DMS79 treated with DMSO at 0.1 percent for 48 hours (cell line): ENCODE data around the gene SYVN1.

Source experiments
- DNase-seq: peaks from one replicate; lab custom pipeline; 2025; lab: John Stamatoyannopoulos, UW

Gene SYVN1

GRCh38 chr11:65112546-65113360 lies 21.6 kb downstream of the SYVN1 start:
- peak; percentile 48 for DNase-seq

DNA sequence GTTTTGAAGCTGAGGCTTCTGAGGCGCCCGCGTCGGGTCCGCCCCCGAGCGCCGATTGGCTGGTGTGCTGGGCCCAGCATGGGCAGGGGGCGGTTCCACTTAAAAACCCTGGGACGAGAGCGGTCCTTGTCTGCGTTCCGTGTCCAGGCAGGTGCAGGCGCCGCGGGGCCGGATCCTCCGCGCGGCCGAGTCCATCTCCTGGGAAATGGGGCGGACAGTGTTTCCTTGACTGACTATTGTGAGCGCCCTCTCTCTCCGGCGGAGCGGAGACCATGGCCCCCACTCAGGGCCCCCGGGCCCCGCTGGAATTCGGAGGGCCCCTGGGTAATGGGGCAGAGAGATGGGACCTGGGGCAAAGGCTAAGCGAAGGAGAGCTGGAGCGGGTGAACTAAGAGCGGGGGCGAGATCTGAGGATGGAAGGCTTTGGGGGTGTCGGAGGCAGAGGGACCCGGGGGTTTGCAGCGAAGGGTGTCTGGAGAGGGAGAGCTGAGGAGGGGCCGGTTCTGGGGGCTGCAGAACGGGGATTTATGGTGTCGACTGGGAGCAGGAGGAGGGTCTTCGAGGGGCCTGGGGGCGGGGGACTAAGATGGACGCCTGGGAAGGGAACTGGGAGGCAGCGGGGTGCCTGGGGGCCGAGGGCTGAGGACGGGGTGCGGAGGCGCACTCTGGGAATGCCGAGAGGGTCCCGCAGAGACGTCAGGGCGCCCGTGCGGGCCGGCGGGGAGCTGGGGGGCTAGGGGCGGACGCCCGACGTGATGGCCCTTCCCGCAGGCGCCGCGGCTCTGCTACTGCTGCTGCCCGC lies 22.4 kb downstream of the SYVN1 start, which contains the start of gene TM7SF2:
TM7SF2 (plus strand) TSS at position 129 of the 802 bp plus-strand sequence; CDS start at position 273, 144 bp downstream.
- peak; percentile 93 for DNase-seq

GRCh38 chr11:65111159-65111743 lies 23.1 kb downstream of the SYVN1 start:
- no peak for DNase-seq

DNA sequence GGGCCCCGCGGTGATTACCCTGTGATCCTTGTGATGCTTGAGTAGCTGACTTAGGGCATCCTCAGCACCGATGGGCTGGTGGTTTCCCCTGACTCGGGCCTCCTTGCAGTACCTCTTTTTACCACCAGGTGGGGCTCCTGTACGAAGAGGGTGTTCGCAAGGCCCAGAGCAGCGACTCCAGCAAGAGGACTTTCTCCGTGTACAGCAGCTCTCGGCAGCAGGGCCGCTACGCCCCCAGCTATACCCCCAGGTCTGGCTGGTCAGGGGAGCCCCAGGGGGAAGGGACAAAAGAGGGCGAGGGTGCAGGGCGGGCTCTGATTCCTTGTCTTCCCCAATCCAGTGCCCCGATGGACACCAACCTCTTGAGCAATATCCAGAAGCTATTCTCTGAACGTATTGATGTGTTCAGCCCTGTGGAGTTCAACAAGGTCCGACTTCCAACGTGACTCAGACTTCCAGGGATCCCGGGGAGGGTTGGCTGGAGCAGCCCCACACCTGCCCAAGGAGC lies 23.9 kb downstream of the SYVN1 start:
- DNase-seq: peak; percentile 83

DNA sequence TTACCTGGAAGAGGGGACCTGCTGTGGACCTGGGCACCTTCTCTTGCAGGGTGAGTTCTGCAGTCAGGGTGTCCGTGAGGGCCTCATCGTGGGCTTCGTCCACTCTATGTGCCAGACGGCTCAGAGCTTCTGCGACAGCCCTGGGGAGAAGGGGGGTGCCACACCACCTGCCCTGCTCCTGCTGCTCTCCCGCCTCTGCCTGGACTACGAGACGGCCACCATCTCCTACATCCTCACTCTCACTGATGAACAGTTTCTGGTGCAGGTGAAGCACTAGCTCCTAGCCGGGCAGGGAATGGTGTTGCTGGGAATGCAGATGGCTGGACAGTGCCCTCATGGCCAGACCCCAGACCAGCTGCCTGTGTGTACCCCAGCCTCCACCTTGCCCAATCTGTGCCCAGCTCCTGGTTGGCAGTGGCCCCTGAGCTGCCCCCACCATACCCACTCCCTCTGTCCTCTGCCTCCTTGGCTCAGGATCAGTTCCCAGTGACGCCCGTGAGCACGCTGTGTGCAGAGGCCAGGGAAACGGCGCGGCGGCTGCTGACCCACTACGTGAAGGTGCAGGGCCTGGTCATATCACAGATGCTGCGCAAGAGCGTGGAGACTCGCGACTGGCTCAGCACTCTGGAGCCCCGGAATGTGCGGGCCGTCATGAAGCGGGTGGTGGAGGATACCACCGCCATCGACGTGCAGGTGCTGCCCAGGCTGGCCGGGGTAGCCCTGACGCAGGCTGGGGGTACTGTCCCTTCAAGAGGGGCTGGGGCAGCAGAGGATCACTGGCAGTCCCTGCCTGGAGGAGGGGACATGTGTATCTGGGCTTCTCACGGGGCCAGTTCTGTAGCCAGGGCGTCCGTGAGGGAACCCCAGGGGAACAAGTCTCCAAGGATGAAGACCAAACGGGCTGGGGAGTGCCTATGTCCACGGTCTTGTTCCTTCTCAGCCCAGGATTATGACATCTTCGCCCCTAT lies 24.8 kb downstream of the SYVN1 start:
- DNase-seq: no peak

DNA sequence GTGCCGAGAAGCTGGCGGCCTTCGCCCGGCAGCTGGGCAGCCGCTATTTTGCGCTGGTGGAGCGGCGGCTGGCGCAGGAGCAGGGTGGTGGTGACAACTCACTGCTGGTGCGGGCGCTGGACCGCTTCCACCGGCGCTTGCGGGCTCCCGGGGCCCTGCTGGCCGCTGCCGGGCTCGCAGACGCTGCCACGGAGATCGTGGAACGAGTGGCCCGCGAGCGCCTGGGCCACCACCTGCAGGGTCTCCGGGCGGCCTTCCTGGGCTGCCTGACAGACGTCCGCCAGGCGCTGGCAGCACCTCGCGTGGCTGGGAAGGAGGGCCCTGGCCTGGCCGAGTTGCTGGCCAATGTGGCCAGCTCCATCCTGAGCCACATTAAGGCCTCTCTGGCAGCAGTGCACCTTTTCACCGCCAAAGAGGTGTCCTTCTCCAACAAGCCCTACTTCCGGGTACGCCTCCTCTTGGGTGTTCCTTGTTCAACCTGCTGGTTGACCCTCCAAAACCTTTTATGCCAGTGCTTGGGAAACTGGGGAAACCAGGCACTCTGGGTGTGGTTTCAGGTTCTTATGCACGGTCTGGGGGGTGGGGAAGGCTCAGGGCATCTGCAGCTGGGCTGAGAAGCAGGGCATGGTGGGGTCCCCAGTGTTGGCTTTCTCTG lies 25.7 kb downstream of the SYVN1 start:
- no peak for DNase-seq

GRCh38 chr11:65107751-65108468 lies 26.4 kb downstream of the SYVN1 start:
- DNase-seq: no peak

DNA sequence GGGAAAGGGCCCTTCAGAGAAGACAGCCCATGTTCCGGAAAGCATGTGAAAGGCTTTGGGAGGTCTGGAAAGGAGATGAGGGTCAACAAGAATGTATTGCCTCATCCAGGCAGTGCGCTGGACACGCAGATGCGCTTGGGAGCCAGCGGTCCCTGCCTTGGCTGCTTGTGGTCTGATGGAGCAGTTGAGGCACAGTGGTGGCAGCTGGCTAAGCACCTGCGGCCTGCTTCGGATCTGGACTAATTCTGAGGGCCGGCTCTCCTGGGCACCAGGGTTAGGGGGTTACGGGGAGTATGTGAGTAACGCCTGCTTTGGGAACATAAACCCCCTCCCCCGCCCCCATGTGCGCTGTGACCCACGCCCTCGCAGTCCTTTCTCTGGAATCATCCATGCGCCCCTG lies 27.2 kb downstream of the SYVN1 start:
- no peak for DNase-seq

GRCh38 chr11:65104628-65105027 lies 29.7 kb downstream of the SYVN1 start:
- no peak for DNase-seq

DNA sequence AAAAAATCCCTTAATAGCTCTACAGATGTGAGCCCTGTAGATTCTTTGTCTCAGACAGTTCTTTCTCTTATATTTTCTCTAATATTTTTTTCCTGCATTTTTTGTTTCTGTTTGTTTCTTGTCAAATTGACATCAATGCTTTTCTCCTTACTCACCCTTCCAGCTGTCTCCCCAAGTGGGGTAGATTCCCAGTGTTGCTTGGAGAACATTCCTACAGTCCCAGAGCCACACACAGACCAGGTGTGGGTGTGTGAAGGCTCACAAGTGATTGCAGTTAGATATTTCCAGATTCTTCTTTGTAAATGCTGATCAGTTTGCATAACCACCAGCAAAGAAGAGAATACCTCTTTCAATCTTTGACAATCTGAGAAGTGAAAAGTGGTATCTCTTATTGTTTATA lies 30.8 kb downstream of the SYVN1 start:
- DNase-seq: no peak

DNA sequence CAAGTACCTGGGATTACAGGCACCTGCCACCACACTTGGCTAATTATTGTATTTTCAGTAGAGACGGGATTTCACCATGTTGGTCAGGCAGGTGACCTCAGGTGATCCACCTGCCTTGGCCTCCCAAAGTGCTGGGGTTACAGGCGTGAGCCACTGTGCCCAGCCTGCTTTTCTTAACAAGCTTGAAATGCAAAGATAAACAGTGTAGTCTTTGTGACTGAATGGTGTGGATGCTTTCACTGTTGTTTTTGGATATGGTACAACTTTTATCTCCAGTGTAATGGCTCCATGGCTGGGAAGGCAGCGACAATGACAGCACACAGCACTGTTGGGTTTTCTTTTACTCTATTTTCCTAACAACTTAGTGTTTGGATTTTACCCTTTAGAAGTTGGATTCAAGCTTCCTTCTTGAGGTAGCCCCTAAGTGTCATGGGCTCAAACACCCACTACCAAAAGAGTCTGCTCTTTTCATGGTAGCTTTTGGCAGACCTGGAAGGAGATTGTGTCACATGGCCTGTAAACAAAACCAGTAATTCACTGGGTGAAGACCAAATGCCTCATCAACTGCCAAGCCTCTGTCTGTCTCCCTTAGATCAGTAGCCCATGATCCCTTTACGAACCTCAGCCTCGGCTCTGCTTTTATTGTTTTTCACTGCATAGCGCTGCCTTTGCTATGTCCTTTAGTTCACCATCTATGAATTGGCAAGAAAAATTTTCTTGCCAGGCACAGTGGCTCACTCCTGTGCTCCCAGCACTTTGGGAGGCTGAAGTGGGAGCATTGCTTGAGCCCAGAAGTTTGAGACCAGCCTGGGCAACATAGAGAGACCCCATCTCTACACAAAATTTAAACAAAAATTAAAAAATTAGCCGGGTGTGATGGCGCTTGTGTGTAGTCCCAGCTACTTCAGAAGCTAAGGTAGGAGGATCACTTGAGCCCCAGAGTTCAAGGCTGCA lies 31.9 kb downstream of the SYVN1 start:
- no peak for DNase-seq

DNA sequence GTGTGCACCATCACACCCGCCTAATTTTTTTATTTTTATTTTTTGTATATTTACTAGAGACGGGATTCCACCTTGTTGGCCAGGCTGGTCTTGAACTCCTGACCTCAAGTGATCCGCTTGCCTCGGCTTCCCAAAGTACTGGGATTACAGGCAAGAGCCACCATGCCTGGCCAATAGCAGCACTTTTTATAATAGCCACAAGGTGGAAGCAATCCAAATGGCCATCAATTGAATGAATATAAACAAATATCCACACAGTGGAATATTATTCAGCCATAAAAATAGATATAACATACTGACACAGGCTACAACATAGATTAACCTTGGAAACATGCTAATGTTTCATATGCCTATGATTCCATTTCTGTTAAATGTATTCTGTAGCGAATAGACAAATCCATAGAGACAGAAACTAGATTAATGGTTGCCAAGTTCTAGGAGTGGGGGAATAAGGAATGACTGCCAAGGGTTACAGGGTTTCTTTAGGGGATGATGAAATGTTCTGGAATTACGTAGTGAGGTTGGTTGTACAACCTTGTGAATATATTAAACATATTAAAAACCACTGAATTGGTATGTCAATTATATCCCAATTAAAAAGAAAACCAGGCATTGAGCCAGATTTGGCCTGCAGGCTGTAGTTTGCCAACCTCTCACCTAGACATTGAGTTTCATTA lies 33.5 kb downstream of the SYVN1 start:
- DNase-seq: no peak

- DNase-seq: no peak
Measured at GRCh38 chr11:65096926-65097325, 37.4 kb downstream of the SYVN1 start.

- DNase-seq: peak; percentile 83
Measured at GRCh38 chr11:65095974-65096806, 38.1 kb downstream of the SYVN1 start, which contains the start of gene VPS51. Gene VPS51, plus strand, starts transcription at chr11:65096214. Its CDS starts 37 bp downstream, at chr11:65096251.

- DNase-seq: no peak
Measured at GRCh38 chr11:65095427-65095826, 38.9 kb downstream of the SYVN1 start.

GRCh38 chr11:65090628-65091027 lies 43.7 kb downstream of the SYVN1 start:
- no peak for DNase-seq

GRCh38 chr11:65089621-65090020 lies 44.7 kb downstream of the SYVN1 start:
- DNase-seq: no peak
